HG03565 (cell line): ENCODE results near the gene PLCB2.

Experiments
- ATAC-seq: cut with Tn5 transposase; IDR thresholded peaks from one replicate; pipeline ENCODE4 v1.9.1; 2021; ENCODE audit warnings: mild to moderate bottlenecking, moderate library complexity; ENCODE audit not compliant: unreplicated experiment

PLCB2 gene

DNA sequence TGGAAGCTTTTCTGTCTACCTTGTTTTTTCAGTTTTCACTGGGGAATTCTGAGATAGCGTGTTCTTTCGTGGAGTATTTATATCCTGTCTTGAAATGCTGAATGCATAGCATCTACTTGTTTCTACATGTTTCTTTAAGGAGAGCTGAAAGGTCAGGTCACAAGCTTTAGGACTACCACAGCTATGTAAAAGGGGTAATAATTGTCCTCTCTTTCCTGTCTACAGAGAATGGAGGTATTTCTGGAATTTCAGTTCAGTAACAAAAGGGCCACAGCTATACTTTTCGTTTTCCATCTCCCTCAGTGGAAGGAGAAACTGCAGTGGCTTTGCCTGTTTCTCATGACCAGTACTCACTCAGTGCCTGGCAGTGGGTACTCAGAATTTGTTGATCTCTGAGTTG is 20.4 kb upstream of the PLCB2 start:
- no peak for ATAC-seq

DNA sequence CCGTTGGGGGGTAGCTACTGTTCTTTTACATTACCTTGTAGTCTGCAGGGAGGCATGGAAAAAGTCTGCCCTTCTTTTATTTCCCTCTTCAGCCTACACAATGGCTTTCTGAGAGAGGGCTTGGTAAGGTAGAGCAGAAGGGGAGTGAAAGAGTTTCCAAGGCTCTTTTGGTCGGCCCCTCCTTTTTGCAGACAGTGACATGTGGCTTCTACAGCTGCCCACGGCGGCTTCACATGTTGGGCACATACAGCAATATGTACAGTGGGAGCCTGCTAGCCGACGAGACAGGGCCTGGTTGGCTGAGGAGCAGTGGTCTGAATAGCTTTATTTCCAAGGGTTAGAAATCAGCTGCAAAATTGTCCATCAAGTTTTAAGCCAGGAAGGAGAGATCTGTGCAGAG is 19.7 kb upstream of the PLCB2 start:
- no peak for ATAC-seq

- no peak for ATAC-seq
Measured at GRCh38 chr15:40325700-40326099, 18.0 kb upstream of the PLCB2 start.

GRCh38 chr15:40325188-40325587 is 17.5 kb upstream of the PLCB2 start:
- no peak for ATAC-seq

DNA sequence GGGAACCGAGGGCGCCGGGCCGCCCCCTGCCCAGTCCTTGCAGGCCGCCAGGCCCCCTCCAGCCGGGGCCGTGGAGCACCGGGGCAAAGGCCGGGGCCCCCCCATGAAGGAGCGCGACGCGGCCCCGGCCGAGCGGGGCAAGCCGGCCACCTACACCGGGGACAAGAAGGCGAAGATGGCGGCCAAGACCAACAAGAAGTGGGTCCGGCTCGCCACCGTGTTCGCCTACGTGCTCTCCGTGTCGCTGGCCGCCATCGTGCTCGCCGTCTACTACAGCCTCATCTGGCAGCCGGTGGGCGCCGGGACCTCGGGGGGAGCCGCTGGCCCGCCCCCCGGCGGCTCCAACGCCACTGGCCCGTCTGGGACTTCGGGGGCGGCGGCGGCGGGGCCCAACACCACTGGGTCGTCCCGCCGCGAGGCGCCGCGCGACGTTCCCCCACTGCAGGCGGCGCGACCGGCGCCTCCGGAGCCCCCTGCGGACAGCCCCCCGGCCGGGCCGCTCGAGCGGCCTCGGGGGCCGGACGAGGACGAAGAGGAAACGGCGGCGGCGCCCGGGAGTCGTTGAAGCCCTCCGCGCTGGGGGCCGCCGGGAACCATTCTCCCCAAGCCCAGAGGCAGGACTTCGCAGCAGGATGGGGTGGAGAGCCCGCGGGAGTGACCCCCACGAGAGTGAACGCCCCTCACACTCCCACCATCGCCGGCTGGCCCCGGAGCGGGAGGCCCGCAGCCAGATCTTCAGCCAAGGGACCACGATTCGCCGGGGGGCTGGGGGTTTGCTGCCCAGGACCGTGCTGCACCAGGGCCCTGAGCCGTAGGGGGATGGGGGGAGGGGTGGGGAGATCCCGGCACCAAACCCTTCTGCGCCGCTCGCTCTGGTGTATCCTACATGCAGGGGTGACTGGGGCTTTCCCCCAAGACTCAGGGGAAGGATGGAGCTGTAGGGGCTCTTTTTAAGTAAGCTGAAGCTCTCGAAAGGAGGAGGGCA is 16.5 kb upstream of the PLCB2 start:
- ATAC-seq, result peak; percentile 9

- peak; percentile 83 for ATAC-seq
Measured at GRCh38 chr15:40323239-40323952, 15.7 kb upstream of the PLCB2 start, which contains the start of gene INAFM2. INAFM2 (plus strand) TSS chr15:40323692; CDS start chr15:40324056, 364 bp downstream.

DNA sequence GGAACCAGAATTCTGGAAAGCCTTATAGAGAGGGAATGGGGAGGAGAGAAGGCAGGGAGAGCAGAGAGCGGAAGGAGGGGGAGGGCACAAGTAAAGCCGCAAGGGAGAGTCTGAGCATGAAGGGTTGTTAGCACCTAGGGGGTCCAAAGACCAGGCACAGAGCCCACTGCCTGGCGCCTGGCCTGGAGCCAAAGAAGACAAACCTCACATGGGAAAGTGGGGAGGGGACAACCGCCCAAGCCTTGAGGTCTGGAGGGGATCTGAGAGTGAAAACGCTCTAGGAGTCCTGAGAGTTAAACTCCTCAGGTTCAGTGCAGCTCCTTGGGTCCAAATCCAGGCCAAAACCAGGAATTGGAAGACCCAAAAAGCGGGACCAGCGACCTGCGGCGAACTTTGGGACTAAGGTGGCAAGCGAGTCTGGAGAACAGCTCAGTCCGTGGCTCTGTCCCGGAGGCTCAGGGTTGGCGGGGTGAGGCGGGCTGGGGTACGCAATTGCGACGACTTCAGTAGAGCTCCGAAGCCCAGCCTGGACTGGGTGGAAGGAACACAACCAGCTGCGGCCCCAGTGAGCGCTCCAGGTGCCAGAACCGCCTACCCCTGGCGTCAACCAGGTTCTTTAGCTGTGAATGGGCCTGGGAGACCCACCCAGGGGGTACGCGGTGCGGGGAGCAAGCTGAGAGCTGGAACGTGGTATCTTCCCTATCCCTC is 14.9 kb upstream of the PLCB2 start:
- no peak for ATAC-seq

DNA sequence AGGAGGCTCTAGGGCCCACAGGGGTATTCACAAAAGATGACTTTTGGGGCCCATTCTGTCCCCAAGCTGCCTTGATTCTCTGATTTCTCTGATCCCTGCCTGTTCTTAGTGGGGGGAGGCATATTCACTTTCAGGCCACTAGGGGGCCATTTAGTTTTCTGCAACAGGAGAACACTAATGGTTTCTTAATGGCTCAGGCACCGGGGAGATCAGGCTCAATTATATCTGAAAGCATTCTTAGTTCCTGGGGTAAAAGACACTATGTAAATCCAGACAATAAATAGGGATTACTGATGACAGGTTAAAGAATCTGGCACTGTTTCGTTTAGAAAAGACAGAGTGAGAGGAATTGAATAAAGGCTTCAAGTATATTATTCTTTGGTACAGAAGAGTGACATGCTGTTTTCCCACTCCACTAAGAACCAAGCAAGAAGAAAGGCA is 13.2 kb upstream of the PLCB2 start:
- no peak for ATAC-seq

GRCh38 chr15:40320409-40320808 is 12.7 kb upstream of the PLCB2 start:
- ATAC-seq, result no peak

GRCh38 chr15:40317580-40317979 is 9.8 kb upstream of the PLCB2 start:
- no peak for ATAC-seq

DNA sequence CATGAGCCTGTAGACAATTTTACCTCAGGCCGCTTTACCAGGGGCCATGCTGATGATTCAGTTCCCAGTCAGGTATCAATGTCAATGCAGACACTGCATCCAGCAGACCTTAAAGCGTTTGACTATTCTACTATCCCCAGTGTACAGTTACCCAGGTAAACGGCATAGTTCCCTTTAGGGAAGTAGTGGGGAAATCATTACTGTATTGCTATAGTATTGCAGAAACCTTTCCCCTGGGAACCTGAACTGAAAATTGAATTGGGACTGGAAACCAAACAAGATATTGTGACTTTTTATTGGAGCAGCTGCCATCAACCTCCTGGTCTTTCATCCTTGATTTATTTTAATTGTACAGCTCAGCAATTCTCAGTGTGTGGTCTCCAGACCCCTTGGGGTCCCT is 9.2 kb upstream of the PLCB2 start:
- no peak for ATAC-seq

GRCh38 chr15:40314723-40315276 is 7.1 kb upstream of the PLCB2 start:
- no peak for ATAC-seq

DNA sequence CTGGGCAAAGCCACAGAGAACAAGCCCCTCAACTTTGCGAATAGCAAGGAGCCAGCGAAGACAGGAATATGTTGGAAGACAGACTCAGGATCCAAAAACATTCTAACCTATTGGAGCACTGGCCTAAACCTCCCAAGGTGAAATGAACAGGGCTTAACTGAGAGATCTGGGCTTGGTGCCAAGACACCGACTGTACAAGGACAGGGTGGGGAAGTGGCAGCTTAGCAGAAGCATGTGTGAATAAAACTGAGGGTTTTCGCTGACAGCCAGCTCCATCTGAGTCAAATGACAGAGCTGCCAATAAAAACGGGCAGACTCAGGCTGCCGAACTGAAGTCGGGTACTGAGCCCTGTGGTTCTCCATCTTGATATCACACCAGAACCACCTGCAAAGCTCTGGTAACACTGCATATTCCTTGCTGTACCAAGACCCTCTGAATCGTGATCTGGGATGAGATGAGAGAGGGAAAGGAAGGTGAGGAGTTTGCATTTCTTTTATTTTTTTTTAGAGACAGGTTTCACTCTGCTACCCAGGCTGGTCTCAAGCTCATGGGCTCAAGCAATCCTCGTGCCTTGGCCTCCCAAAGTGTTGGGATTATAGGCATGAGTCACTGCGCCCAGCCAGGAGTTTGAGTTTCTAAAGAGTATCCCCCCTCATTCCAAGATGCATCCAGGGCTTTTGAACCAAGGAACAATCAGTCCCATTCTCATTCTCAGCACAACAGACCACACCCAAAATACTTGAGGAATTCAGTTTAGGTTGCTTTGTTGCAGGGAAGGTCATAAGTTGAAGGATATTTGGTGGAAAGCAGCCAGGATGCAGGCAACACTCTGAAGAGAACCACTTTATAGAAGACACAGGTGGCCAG is 6.0 kb upstream of the PLCB2 start:
- no peak for ATAC-seq

DNA sequence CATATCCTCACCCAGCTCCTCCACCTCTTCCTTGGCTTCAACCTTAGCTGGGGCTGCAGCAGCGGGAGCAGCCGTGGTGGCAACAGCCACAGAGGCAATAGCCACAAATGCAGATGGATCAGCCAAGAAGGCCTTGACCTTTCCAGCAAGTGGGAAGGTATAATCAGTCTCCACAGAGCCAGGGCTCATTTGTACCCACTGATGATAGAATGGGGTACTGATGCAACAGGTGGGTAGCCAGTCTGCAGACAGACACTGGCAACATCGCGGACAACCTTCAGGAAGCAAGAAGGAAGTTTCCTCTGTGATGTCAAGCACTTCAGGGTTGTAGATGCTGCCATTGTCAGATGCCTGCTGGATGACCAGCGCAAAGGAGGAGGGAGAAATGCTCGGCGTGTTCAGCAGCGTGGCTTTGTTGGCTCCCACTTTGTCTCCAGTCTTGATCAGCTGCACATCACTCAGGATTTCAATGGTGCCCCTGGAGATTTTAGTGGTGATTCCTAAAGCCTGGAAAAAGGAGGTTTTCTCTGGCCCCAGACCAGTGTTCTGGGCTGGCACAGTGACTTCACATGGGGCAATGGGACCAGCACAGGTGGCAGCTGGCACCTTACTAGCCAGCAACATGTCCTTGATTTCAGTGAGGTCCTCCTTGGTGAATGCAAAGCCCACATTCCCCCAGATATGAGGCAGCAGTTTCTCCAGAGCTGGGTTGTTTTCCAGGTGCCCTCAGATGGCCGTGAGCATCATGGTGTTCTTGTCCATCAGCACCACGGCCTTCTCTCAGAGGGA is 4.8 kb upstream of the PLCB2 start:
- ATAC-seq, result no peak

DNA sequence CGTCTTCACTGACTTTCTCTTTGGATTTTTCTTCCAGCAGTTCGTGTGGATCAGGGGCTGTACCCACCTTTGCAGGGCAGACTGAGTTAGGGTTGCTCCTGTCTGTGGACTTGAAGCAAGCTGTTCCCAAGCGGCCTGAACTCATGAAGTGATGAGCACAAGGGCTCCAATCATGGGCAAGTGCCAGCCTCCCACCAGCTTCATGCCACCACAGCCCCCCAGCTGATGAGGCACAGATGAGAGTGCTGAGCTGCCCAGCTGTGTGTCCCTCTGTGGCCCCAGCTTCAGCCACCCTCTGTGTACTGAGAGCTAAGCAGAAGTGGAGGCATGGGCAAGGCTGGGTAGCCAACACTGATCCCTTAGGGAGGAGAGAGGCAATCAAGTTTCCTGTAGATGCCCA is 3.3 kb upstream of the PLCB2 start:
- ATAC-seq, result no peak

DNA sequence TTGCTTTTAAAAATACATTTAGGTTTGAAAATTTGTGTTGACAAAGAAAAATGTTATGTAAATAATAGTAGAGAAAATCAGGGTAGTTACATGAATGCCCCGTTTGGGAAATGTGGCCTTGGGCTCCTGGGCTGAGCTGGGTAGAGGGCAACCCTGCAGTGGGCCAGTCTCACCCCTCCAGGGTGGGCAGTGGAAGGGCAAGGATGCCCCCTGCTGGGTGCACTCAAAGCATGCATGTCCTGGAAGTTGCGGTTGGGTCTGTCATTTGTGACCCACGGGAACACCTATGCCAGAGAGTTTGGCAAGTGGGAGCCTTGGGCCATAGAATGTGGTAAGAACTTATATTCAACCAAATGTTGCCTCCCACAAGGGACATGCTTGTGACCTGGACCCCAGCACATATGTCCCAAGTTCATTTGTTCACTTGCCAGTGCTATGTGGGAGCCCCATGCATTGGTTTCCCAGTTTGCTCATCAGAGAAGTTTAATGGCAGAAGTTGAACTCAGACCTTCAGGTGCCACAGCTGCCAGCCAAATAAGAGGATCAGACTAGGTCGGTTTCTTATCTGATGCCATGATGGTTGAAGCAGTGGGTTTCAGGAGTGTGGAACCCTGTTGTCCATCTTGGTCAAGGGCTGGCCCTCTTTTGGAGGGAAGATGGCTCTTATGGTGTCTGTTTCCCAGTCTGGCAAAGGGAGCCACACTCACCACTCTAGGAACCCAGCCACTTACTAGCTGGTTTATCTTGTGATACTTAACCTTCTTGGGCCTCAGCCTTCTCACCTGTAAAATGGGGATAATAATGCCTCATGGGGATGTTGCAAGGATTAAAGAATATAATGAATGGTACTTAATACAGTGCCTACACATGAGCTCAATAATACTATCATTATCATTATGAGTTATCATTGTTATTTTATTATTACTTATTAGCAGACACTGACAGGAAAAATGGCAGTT is 2.5 kb upstream of the PLCB2 start:
- ATAC-seq, result no peak

- ATAC-seq, result no peak
Measured at GRCh38 chr15:40309344-40309862, 1.7 kb upstream of the PLCB2 start.

GRCh38 chr15:40306908-40307307 is 827 bp downstream of the PLCB2 start:
- no peak for ATAC-seq
